H1 (cell line): ENCODE results near the gene COX19. TPM values are rescaled to one million over a fixed set of nuclear protein-coding genes. Genes with fewer than 3 reads are reported as not detected.

Experiments used
- JUND ChIP-seq: IDR thresholded peaks from 2 replicates; pipeline ENCODE4 v1.6.1; 2011; ENCODE audit warnings: mild to moderate bottlenecking, improper control_type of control experiment, low read length
- POU5F1 ChIP-seq: IDR thresholded peaks from 2 replicates; pipeline ENCODE4 v1.6.1; 2011; ENCODE audit warnings: low read depth, mild to moderate bottlenecking, low read length, moderate library complexity
- RNF2 ChIP-seq: fragments of 200-900, 300-1000 bp; sonication (generic); IDR thresholded peaks from 2 replicates; pipeline ENCODE4 v1.7.1; 2016; ENCODE audit warnings: borderline replicate concordance, low read depth, mild to moderate bottlenecking, antibody characterized with exemption, low read length; ENCODE audit not compliant: poor library complexity, severe bottlenecking; ENCODE audit errors: missing control alignments
- ZNF274 ChIP-seq: IDR thresholded peaks from 2 replicates; pipeline ENCODE4 v1.7.0; 2012; ENCODE audit warnings: low read length, borderline replicate concordance; ENCODE audit errors: extremely low read depth
- polyA plus RNA-seq, 7 experiments: library from polyadenylated mRNA; depleted of rRNA in 3 of 7; stranded (reverse) in 5 of 7; unstranded in 2 of 7; fragments of >200 nt in 5 of 7; fragments of 200-250 nt in 2 of 7; gene quantifications; 1 replicate in 5 of 7; 2 replicates in 1 of 7; 4 replicates in 1 of 7; pipeline versions ENCODE4 v1.2.1 to v1.2.3, GENCODE V29; 2011 to 2013; ENCODE audit warnings: missing spikeins in 2 of 7, mixed read lengths in 2 of 7
- total RNA-seq: library from RNA; stranded (reverse); fragmentation: NEBNext Ultra II Directional; extraction: Animal tissue kit (Norgen Biotek cat#: 25700); gene quantifications from 2 replicates; pipeline ENCODE4 v1.2.1, GENCODE V29; 2021
- TF ChIP-seq, protein P1 (sequence below): IDR thresholded peaks from 2 replicates; pipeline ENCODE4 v1.6.1; 2012; ENCODE audit warnings: low read length, inconsistent platforms

Gene COX19
- total and polyA plus RNA-seq, 2 of the 8 experiments (the other 6 are each of a cell fraction or from before 2014, with no cell fraction given): 3.9 to 7.9 TPM

DNA sequence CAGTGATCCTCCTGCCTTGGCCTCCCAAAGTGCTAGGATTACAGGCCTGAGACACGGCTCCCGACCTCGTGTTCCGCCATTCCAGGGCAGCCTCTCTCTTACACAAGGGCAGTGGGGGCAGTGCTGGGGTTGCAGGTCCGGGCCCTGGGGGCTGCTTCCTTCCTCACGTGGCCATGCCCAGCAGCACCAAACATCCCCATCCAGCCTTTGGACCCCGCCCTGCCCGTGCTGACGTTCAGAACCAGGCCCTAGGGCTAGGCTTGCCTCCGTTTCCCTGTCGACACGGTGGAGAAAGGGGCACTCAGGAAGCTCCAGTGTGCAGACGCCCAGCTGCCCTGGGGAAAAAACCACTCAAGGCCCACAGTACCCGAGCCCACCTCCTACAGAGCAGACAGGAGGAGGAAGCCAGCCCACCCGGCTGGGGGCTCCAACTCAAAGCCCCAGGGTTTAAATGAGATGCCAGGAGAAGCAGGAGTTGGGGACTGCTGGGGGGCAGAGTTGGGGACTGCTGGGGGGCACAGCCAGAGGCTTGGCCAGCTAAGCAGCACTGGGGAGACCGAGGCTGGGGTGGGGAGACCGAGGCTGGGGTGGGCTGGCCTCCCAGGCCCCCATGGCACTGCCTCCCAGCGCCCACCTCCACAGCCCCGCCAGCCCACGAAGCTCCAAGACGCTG lies 56.8 kb downstream of the COX19 start (continued):
- TF ChIP-seq ZNF274 (no peak), JUND (no peak), RNF2 (no peak), POU5F1 (no peak)
- TF ChIP-seq, protein P1, sequence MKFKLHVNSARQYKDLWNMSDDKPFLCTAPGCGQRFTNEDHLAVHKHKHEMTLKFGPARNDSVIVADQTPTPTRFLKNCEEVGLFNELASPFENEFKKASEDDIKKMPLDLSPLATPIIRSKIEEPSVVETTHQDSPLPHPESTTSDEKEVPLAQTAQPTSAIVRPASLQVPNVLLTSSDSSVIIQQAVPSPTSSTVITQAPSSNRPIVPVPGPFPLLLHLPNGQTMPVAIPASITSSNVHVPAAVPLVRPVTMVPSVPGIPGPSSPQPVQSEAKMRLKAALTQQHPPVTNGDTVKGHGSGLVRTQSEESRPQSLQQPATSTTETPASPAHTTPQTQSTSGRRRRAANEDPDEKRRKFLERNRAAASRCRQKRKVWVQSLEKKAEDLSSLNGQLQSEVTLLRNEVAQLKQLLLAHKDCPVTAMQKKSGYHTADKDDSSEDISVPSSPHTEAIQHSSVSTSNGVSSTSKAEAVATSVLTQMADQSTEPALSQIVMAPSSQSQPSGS: no peak
